Activated T-helper 2 cell treated with anti-CD3 and anti-CD28 coated beads, Interferon-gamma antibody, Interleukin-2, Interleukin-4, amounts not matched to agents 10 μg/mL and 5 μg/mL and 100 μg/mL, durations not matched to agents 14 hours and 24 hours and 36 hours (primary cell): ENCODE results near the gene HASPIN. TPM values are rescaled to one million over a fixed set of nuclear protein-coding genes. Genes with fewer than 3 reads are reported as not detected.
"Not testable (repeated sequence)": the region's sequence is repeated elsewhere in the genome, so short reads cannot be mapped to it uniquely, and the experiment has no call there.

ENCODE experiments used
- DNase-seq: peaks from one replicate; pipeline ENCODE4 v3.0.0; 2021; ENCODE audit warnings: low spot score
- H3K27ac Mint-ChIP-seq: one replicate; pipeline ENCODE4 v1.8.0; 2021; ENCODE audit warnings: mixed read lengths
- H3K27me3 Mint-ChIP-seq: one replicate; pipeline ENCODE4 v1.8.0; 2021; ENCODE audit warnings: low read depth, mixed read lengths
- H3K36me3 Mint-ChIP-seq: one replicate; pipeline ENCODE4 v1.8.0; 2021; ENCODE audit warnings: low read depth, mixed read lengths
- H3K4me1 Mint-ChIP-seq: one replicate; pipeline ENCODE4 v1.8.0; 2021; ENCODE audit warnings: low read depth, mixed read lengths
- H3K4me3 Mint-ChIP-seq: one replicate; pipeline ENCODE4 v1.8.0; 2021; ENCODE audit warnings: low read depth, mild to moderate bottlenecking, moderate library complexity, mixed read lengths
- H3K9me3 Mint-ChIP-seq: one replicate; pipeline ENCODE4 v1.8.0; 2021; ENCODE audit warnings: mixed read lengths
- intact Hi-C: fragments of 100-400 bp; cut with micrococcal nuclease; formaldehyde crosslinking; loops from one replicate; pipeline ENCODE4 v1.15.1; 2023
- total RNA-seq: library from RNA; stranded (reverse); gene quantifications from 2 replicates; pipeline ENCODE4 v1.2.3, GENCODE V29; 2022

Gene HASPIN
- total RNA-seq, 1 donor from 2014 or later: 23.4 TPM

- H3K27ac Mint-ChIP-seq, H3K27me3 Mint-ChIP-seq, DNase-seq, H3K4me3 Mint-ChIP-seq, intact Hi-C loops, H3K9me3 Mint-ChIP-seq: not testable (repeated sequence)
- Mint-ChIP-seq H3K4me1 (peaks cover 28% of the 10 kb centered on the region), H3K36me3 (peaks cover 42% of the 10 kb centered on the region)
Observed at GRCh38 chr17:3728099-3728498, 4.4 kb downstream of the HASPIN start.

- Mint-ChIP-seq H3K4me1 (peaks cover 22% of the 10 kb centered on the region), H3K27ac (no peak overlapping the region), H3K4me3 (no peak overlapping the region), H3K27me3 (no peaks in the 10 kb centered on the region), H3K9me3 (no peaks in the 10 kb centered on the region), H3K36me3 (peaks cover 34% of the 10 kb centered on the region)
- intact Hi-C loops: no loop called here
- no peak for DNase-seq
Observed at GRCh38 chr17:3729881-3730280, 6.2 kb downstream of the HASPIN start.

- H3K36me3 Mint-ChIP-seq: peaks cover 23% of the 10 kb centered on the region
- DNase-seq: no peak
- H3K9me3 Mint-ChIP-seq: no peaks in the 10 kb centered on the region
- H3K27ac Mint-ChIP-seq: no peak overlapping the region
- no peak overlapping the region for H3K4me3 Mint-ChIP-seq
- H3K27me3 Mint-ChIP-seq: no peaks in the 10 kb centered on the region
- H3K4me1 Mint-ChIP-seq: peaks cover 11% of the 10 kb centered on the region
- intact Hi-C loops: no loop called here
Observed at GRCh38 chr17:3730881-3731429, 7.3 kb downstream of the HASPIN start.

- intact Hi-C loops: no loop called here
- peaks cover 8% of the 10 kb centered on the region for H3K4me1 Mint-ChIP-seq
- DNase-seq: no peak
- peaks cover 3% of the 10 kb centered on the region for H3K27me3 Mint-ChIP-seq
- no peaks in the 10 kb centered on the region for H3K9me3 Mint-ChIP-seq
- H3K4me3 Mint-ChIP-seq: no peak overlapping the region
- no peak overlapping the region for H3K27ac Mint-ChIP-seq
- H3K36me3 Mint-ChIP-seq: peaks cover 16% of the 10 kb centered on the region
Observed at GRCh38 chr17:3732210-3732621, 8.5 kb downstream of the HASPIN start.

- H3K9me3 Mint-ChIP-seq, DNase-seq, H3K4me3 Mint-ChIP-seq, H3K36me3 Mint-ChIP-seq, H3K27me3 Mint-ChIP-seq, intact Hi-C loops, H3K27ac Mint-ChIP-seq: not testable (repeated sequence)
- peaks cover 27% of the 10 kb centered on the region for H3K4me1 Mint-ChIP-seq
Observed at GRCh38 chr17:3734911-3735276, 11.2 kb downstream of the HASPIN start.

GRCh38 chr17:3735515-3735914, 11.8 kb downstream of the HASPIN start:
- H3K36me3 Mint-ChIP-seq: peaks cover 4% of the 10 kb centered on the region
- DNase-seq: no peak
- H3K4me3 Mint-ChIP-seq: no peak overlapping the region
- intact Hi-C loops: no loop called here
- H3K27ac Mint-ChIP-seq: no peak overlapping the region
- H3K4me1 Mint-ChIP-seq: peaks cover 30% of the 10 kb centered on the region
- H3K27me3 Mint-ChIP-seq: peaks cover 3% of the 10 kb centered on the region
- H3K9me3 Mint-ChIP-seq: no peaks in the 10 kb centered on the region

- H3K4me1 Mint-ChIP-seq: peaks cover 35% of the 10 kb centered on the region
- H3K4me3 Mint-ChIP-seq: no peak overlapping the region
- H3K36me3 Mint-ChIP-seq: no peaks in the 10 kb centered on the region
- intact Hi-C loops: no loop called here
- no peaks in the 10 kb centered on the region for H3K9me3 Mint-ChIP-seq
- peaks cover 3% of the 10 kb centered on the region for H3K27me3 Mint-ChIP-seq
- DNase-seq: peak; percentile 43
- peak overlapping the region; percentile 28 for H3K27ac Mint-ChIP-seq
Observed at GRCh38 chr17:3738562-3739295, 15.0 kb downstream of the HASPIN start.

GRCh38 chr17:3739422-3740124, 15.9 kb downstream of the HASPIN start:
- no peaks in the 10 kb centered on the region for H3K36me3 Mint-ChIP-seq
- H3K4me3 Mint-ChIP-seq: no peak overlapping the region

GRCh38 chr17:3740611-3741073, 16.9 kb downstream of the HASPIN start:
- Mint-ChIP-seq H3K27ac (peak overlapping the region; percentile 82), H3K9me3 (no peaks in the 10 kb centered on the region)
- DNase-seq: no peak

More at GRCh38 chr17:3739422-3740124, 15.9 kb downstream of the HASPIN start:
- Mint-ChIP-seq H3K9me3 (no peaks in the 10 kb centered on the region), H3K27ac (no peak overlapping the region), H3K27me3 (peaks cover 3% of the 10 kb centered on the region), H3K4me1 (peaks cover 35% of the 10 kb centered on the region)
- DNase-seq: no peak
- intact Hi-C loops: no loop called here

GRCh38 chr17:3744014-3744413, 20.3 kb downstream of the HASPIN start:
- Mint-ChIP-seq H3K9me3 (no peaks in the 10 kb centered on the region), H3K4me3 (no peak overlapping the region), H3K4me1 (peaks cover 23% of the 10 kb centered on the region), H3K36me3 (no peaks in the 10 kb centered on the region), H3K27ac (no peak overlapping the region), H3K27me3 (no peaks in the 10 kb centered on the region)
- intact Hi-C loops: no loop called here
- DNase-seq: no peak

More at GRCh38 chr17:3740611-3741073, 16.9 kb downstream of the HASPIN start:
- Mint-ChIP-seq H3K4me3 (no peak overlapping the region), H3K27me3 (peaks cover 3% of the 10 kb centered on the region), H3K36me3 (no peaks in the 10 kb centered on the region), H3K4me1 (peaks cover 35% of the 10 kb centered on the region)
- intact Hi-C loops: no loop called here

- Mint-ChIP-seq H3K36me3 (no peaks in the 10 kb centered on the region), H3K27me3 (no peaks in the 10 kb centered on the region), H3K27ac (no peak overlapping the region), H3K4me1 (peaks cover 18% of the 10 kb centered on the region), H3K4me3 (no peak overlapping the region), H3K9me3 (no peaks in the 10 kb centered on the region)
- intact Hi-C loops: no loop called here
- DNase-seq: no peak
Observed at GRCh38 chr17:3745071-3745470, 21.4 kb downstream of the HASPIN start.

- Mint-ChIP-seq H3K36me3 (no peaks in the 10 kb centered on the region), H3K4me3 (no peak overlapping the region), H3K9me3 (no peaks in the 10 kb centered on the region), H3K4me1 (peaks cover 24% of the 10 kb centered on the region), H3K27ac (no peak overlapping the region), H3K27me3 (no peaks in the 10 kb centered on the region)
- intact Hi-C loops: no loop called here
- DNase-seq: no peak
Observed at GRCh38 chr17:3747805-3748204, 24.1 kb downstream of the HASPIN start.

- Mint-ChIP-seq H3K27me3 (no peaks in the 10 kb centered on the region), H3K27ac (no peak overlapping the region), H3K4me1 (peaks cover 24% of the 10 kb centered on the region), H3K9me3 (no peaks in the 10 kb centered on the region), H3K4me3 (no peak overlapping the region), H3K36me3 (no peaks in the 10 kb centered on the region)
- no peak for DNase-seq
- intact Hi-C loops: no loop called here
Observed at GRCh38 chr17:3748576-3748975, 24.9 kb downstream of the HASPIN start.
